HG03108 (cell line): Measurements from ENCODE around the gene SMYD4.

Experiments used
- ATAC-seq: cut with Tn5 transposase; IDR thresholded peaks from one replicate; pipeline ENCODE4 v1.9.1; 2021; ENCODE audit warnings: moderate library complexity; ENCODE audit not compliant: unreplicated experiment

The SMYD4 gene

GRCh38 chr17:1733759-1734158 lies 95.9 kb downstream of the SMYD4 start:
- ATAC-seq = no peak

- ATAC-seq = no peak
These were observed 96.8 kb downstream of the SMYD4 start for GRCh38 chr17:1732833-1733321.

- no peak for ATAC-seq
These were observed 97.4 kb downstream of the SMYD4 start for GRCh38 chr17:1732241-1732832.

GRCh38 chr17:1731194-1731506 lies 98.6 kb downstream of the SMYD4 start:
- ATAC-seq = no peak

- no peak for ATAC-seq
These were observed 99.1 kb downstream of the SMYD4 start for GRCh38 chr17:1730326-1731193.

- ATAC-seq = no peak
These were observed 99.8 kb downstream of the SMYD4 start for GRCh38 chr17:1729966-1730325.
